GM12873 (cell line): ENCODE results near the gene DLX3.

ENCODE experiments used
- TF ChIP-seq, protein P1 (sequence below): IDR thresholded peaks from 2 replicates; pipeline ENCODE4 v1.5.1; 2012; ENCODE audit warnings: low read depth, mild to moderate bottlenecking, moderate library complexity, low read length, control low read depth; ENCODE audit not compliant: insufficient read depth; ENCODE audit errors: missing control alignments

DLX3 gene

DNA sequence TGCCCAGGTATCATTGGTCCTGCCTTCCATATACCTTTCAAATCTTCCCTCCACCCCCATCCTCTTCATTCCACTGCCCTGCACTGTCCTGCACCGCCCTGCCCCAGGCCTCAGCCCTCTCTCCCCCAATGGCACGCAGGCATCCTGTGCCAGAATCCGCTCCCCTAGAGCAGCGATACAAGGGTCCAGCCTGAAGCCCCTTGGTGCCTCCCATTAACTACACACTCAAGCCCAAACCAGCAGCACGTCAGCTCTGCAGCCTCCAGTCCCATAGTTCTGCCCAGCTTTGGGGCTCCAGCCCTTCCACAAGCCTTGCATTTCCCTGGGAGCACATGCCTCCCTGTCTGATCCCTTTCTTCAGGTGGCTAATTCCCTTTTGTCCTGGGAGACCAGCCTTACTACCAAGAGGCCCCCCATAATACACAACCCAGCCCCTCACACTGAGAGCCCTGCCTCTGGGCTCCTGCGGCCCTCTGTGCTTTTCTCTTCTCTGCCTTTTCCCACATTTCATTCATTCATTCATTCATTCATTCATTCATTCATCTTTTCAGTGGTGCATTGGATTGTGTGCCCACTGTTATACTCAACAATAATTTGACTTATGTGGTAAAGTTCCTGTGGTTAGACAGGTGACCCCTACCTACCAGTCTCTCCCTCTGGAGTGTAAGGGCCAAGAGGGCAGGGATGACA lies 26.8 kb upstream of the DLX3 start:
- TF ChIP-seq, protein P1, sequence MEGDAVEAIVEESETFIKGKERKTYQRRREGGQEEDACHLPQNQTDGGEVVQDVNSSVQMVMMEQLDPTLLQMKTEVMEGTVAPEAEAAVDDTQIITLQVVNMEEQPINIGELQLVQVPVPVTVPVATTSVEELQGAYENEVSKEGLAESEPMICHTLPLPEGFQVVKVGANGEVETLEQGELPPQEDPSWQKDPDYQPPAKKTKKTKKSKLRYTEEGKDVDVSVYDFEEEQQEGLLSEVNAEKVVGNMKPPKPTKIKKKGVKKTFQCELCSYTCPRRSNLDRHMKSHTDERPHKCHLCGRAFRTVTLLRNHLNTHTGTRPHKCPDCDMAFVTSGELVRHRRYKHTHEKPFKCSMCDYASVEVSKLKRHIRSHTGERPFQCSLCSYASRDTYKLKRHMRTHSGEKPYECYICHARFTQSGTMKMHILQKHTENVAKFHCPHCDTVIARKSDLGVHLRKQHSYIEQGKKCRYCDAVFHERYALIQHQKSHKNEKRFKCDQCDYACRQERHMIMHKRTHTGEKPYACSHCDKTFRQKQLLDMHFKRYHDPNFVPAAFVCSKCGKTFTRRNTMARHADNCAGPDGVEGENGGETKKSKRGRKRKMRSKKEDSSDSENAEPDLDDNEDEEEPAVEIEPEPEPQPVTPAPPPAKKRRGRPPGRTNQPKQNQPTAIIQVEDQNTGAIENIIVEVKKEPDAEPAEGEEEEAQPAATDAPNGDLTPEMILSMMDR = no peak

DNA sequence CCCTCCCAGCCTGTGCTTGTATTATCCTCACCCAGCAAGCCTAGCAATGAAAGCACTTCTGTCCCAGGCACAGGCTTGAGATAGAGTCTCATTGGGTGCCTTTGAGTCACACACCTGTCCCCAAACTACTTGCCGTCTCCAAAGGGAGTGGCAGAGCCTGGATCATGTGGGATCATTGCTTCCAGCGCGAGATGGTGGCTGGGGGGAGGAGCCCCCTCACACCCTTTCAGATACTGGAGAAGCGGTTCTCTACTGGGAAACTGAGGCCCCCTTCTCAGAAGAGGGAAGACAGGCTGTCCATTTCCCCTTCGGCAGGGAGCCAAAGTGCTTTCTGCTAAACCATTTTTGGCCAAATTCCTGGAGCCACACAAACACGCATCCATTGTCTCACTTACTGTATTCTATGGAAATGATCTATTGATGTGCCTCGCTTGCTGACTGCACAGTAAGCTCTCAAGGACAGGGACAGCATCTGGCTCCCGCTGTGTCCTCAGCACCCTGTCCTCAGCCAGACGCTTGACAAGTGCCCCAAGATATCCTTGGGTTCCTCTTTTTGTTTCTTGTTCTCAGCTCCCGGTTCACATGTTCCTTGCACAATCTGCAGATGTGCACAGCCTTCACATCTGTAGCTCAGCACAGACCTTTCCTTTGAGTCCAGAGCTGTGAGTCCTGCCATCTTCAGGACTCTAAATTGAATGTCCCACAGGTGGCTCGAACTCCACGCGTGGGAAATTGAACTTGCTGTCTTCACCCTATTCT lies 26.0 kb upstream of the DLX3 start:
- TF ChIP-seq, protein P1 = no peak

DNA sequence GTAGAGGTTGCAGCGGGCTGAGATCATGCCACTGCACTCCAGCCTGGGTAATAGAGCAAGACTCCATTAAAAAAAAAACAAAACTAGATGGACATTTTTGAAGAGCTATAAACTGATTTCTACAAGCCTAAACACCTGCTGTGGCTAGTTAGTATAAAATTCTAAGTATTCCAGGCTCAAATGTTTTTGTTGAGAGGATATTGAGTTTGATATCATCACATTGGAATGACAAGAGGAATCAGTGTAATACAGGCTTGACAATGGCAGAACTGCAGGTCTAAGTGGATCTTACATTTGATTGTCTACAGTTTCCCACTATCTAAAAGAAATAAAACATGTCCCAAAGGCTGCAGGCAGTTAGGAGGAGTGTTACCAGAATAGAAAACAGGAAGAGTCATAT lies 23.9 kb upstream of the DLX3 start:
- TF ChIP-seq, protein P1 = no peak

DNA sequence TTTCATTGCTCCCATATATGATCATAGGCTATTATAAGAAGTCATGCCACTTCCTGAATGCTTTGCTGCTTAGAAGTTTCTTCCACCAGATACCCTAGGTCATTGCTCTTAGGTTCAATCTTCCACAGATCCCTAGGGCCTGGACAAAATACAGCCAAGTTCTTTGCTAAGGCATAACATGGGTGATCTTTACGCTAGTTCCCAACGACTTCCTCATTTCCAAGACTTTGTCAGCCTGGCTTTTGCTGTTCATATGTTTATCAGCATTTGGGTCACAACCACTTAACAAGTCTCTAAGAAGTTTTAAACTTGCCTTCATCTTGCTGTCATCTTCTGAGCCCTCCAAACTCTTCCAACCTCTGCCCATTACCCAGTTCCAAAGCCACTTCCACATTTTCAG lies 20.1 kb upstream of the DLX3 start:
- TF ChIP-seq, protein P1 = no peak

DNA sequence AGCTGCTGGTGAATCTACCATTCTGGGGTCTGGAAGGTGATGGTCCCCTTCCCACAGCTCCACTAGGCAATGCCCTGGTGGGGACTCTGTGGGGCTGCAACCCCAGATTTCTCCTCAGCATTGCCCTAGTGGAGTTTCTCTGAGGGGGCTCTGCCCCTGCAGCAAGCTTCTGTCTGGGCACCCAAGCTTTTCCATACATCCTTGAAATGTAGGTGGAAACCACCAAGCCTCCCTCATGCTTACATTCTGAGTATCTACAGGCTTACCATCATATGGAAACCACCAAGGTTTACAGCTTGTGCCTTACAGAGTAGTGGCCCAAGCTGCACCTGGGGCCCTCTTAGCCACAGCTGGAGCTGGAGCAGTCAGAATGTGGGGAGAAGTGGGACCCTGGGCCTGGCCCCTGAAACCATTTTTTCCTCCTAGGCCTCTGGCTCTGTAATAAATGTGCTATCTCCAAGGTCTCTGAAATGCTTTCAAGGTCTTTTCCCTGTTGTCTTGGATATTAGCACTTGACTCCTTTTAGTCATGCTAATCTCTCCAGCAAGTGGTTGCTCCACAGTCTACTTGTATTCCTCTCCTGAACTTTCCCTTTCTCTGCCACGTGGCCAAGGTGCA lies 19.6 kb upstream of the DLX3 start:
- TF ChIP-seq, protein P1 = no peak

DNA sequence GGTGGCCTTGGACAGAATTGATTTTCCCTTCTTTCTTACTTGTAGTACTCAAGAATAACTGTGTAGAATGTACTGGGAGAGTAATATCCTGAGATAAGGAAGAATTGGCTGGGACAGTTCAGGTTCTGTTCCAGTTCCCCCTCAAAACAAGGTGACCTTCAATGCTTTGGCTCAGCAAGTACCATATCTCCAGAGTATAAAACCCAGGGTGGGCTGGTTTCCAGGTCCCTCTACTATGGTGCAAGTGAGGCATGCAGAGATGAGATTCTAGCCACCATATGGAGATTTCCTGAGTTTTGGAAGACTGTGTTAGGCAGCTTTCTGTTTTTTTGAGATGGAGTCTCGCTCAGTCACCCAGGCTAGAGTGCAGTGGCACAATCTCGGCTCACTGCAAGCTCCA lies 18.1 kb upstream of the DLX3 start:
- TF ChIP-seq, protein P1 = no peak

DNA sequence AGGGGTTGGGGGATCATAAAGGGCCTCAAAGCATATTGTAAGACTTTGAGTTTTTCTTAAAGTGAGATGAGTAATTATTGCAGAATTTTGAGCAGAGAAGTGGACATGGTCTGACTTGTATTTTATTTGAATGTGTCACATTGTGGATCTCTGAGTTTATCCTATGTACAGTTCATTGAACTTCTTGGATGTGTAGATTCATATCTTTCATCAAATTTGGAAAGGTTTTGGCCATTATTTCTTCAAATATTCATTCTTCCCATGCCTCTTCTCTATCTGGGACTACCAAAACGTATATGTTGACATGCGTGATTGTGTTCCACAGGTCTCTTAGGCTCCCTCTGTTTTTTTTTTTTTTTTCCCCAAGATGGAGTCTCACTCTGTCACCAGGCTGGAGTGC lies 14.3 kb upstream of the DLX3 start:
- TF ChIP-seq, protein P1 = no peak
